Activated CD4-positive, CD25-positive, alpha-beta regulatory T cell treated with anti-CD3 and anti-CD28 coated beads, Interleukin-2, amount 50 U/mL, for 72 hours (primary cell): Measurements from ENCODE around the gene POLR3A.
"Not testable (repeated sequence)": the region's sequence is repeated elsewhere in the genome, so short reads cannot be mapped to it uniquely, and the experiment has no call there.

ENCODE experiments used
- DNase-seq: peaks from one replicate; pipeline ENCODE4 v3.0.0; 2021

The POLR3A gene

GRCh38 chr10:78029269-78030226, at the start of gene POLR3A:
TSS of gene POLR3A (minus strand) at chr10:78029515. CDS start at chr10:78029407, 108 bp downstream.
- peak; percentile 90 for DNase-seq

- no peak for DNase-seq
Measured at GRCh38 chr10:78078539-78079330, 49.4 kb upstream of the POLR3A start.

- not testable (repeated sequence) for DNase-seq
Measured at GRCh38 chr10:78075806-78076205, 46.5 kb upstream of the POLR3A start.

- no peak for DNase-seq
Measured at GRCh38 chr10:78072504-78072903, 43.2 kb upstream of the POLR3A start.

GRCh38 chr10:78071857-78072179, 42.5 kb upstream of the POLR3A start:
- DNase-seq: no peak

GRCh38 chr10:78071140-78071856, 42.0 kb upstream of the POLR3A start:
- no peak for DNase-seq

GRCh38 chr10:78070726-78071125, 41.4 kb upstream of the POLR3A start:
- DNase-seq: no peak

GRCh38 chr10:78070064-78070463, 40.7 kb upstream of the POLR3A start:
- not testable (repeated sequence) for DNase-seq

GRCh38 chr10:78069151-78069550, 39.8 kb upstream of the POLR3A start:
- no peak for DNase-seq

GRCh38 chr10:78066728-78067430, 37.6 kb upstream of the POLR3A start:
- DNase-seq: no peak

- no peak for DNase-seq
Measured at GRCh38 chr10:78066012-78066411, 36.7 kb upstream of the POLR3A start.

GRCh38 chr10:78065611-78066010, 36.3 kb upstream of the POLR3A start:
- no peak for DNase-seq

GRCh38 chr10:78064919-78065318, 35.6 kb upstream of the POLR3A start:
- DNase-seq: not testable (repeated sequence)

- DNase-seq: no peak
Measured at GRCh38 chr10:78063236-78063635, 33.9 kb upstream of the POLR3A start.

GRCh38 chr10:78062296-78062695, 33.0 kb upstream of the POLR3A start:
- no peak for DNase-seq

GRCh38 chr10:78059906-78060702, 30.8 kb upstream of the POLR3A start:
- no peak for DNase-seq

- DNase-seq: no peak
Measured at GRCh38 chr10:78058562-78058961, 29.2 kb upstream of the POLR3A start.

- no peak for DNase-seq
Measured at GRCh38 chr10:78053211-78053868, 24.0 kb upstream of the POLR3A start.

- no peak for DNase-seq
Measured at GRCh38 chr10:78049851-78050250, 20.5 kb upstream of the POLR3A start.

- peak; percentile 81 for DNase-seq
Measured at GRCh38 chr10:78047314-78047891, 18.1 kb upstream of the POLR3A start.
